OCI-LY7 (cell line): Measurements from ENCODE around the gene NLGN1.

Experiments used
- CTCF ChIP-seq: fragments of 200-600 bp; sonication (generic); conservative IDR thresholded peaks from 2 replicates; pipeline ENCODE4 v1.5.1; 2014; ENCODE audit warnings: mild to moderate bottlenecking, antibody characterized with exemption, low read length, moderate library complexity, mixed read lengths
- EZH2phosphoT487 ChIP-seq: fragments of 200-600 bp; sonication (generic); IDR thresholded peaks from 2 replicates; pipeline ENCODE4 v1.6.1; 2018; ENCODE audit warnings: low read depth, borderline replicate concordance, mild to moderate bottlenecking, mixed run types, antibody characterized with exemption, low read length, moderate library complexity, mixed read lengths

- TF ChIP-seq CTCF (no peak), EZH2phosphoT487 (no peak)
Observed at GRCh38 chr3:174229916-174230315, 832.4 kb downstream of the NLGN1 start.
